ENCODE results near the gene TRAF3.
A peak's percentile ranks its signal among the peaks of the same experiment; 100 is the strongest.

The TRAF3 gene

GRCh38 chr14:102768223-102769048, 8.8 kb upstream of the TRAF3 start:
- Histone ChIP-seq H3K27me3 (replicated peaks; ENCODE audit: control insufficient read depth, insufficient read depth, low read length, poor library complexity, severe bottlenecking) (no peaks in the 10 kb centered on the region), H3K27ac (ENCODE audit: insufficient read depth, low read length, poor library complexity, severe bottlenecking) (no peak overlapping the region), H3K4me1 (ENCODE audit: control insufficient read depth, insufficient read depth, low read length, poor library complexity, severe bottlenecking) (no peaks in the 10 kb centered on the region), H3K4me3 (ENCODE audit: insufficient read depth, low read depth, low read length, poor library complexity, severe bottlenecking) (no peak overlapping the region), H3K9me3 (ENCODE audit: control insufficient read depth, low read length) (no peaks in the 10 kb centered on the region), H3K36me3 (ENCODE audit: control insufficient read depth, insufficient read depth, low read length) (no peaks in the 10 kb centered on the region)
- DNase-seq, result no peak

- DNase-seq, result no peak
- no peak overlapping the region for H3K27ac ChIP-seq (ENCODE audit: insufficient read depth, low read length, poor library complexity, severe bottlenecking)
- H3K9me3 ChIP-seq (ENCODE audit: control insufficient read depth, low read length), result no peaks in the 10 kb centered on the region
- H3K27me3 ChIP-seq (replicated peaks; ENCODE audit: control insufficient read depth, insufficient read depth, low read length, poor library complexity, severe bottlenecking), result no peaks in the 10 kb centered on the region
- H3K4me3 ChIP-seq (ENCODE audit: insufficient read depth, low read depth, low read length, poor library complexity, severe bottlenecking), result no peak overlapping the region
- no peaks in the 10 kb centered on the region for H3K36me3 ChIP-seq (ENCODE audit: control insufficient read depth, insufficient read depth, low read length)
- no peaks in the 10 kb centered on the region for H3K4me1 ChIP-seq (ENCODE audit: control insufficient read depth, insufficient read depth, low read length, poor library complexity, severe bottlenecking)
These were observed 8.3 kb upstream of the TRAF3 start for GRCh38 chr14:102769049-102769327.

DNA sequence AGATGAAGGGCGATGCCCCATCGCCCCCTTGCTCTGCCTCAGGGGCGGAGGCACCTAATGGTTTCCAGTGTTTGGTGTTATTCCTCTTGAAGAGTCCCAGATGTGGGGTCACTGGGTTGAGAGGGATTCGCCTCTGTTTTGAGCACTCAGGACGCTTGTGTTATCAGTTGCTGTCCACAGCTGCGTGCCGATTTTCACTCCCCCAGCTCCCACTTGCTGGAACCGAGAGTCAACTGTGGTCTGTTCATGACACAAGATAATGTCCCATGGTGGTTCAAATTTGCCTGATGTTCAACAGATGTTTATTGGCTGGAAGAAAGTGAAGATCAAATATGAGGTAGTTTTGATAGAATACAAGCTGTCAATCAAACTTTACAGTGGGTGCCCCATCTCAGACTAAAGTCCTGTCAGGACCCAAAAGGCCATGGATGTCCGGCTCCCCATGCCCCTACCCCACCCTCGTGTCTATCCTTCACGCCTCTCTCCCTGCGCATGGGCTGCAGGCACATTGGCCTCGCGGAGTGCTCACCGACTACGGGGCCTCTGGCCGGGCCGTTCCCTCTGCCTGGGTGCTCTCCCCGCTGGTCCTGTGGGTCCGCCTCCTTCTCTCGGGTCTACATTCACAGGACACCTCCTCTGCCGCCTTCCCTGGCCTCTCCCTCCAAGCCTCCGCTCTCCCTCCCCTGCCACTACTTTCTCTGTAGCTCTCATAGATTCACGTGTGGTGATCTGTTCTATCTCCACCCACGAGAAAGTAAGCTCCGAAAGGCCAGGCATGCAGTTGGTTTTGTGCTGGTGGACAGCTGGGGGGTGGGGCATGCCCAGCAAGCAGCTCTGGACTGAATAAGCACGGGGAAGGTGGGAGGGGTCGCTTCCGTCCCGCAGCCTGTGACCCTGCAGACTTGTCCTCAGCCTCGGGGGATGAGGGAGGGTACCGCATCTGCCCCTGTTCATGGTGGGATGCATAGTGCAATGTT, 6.8 kb upstream of the TRAF3 start:
- no peaks in the 10 kb centered on the region for H3K9me3 ChIP-seq (ENCODE audit: control insufficient read depth, low read length)
- no peaks in the 10 kb centered on the region for H3K27me3 ChIP-seq (replicated peaks; ENCODE audit: control insufficient read depth, insufficient read depth, low read length, poor library complexity, severe bottlenecking)
- H3K4me1 ChIP-seq (ENCODE audit: control insufficient read depth, insufficient read depth, low read length, poor library complexity, severe bottlenecking), result peaks cover 6% of the 10 kb centered on the region
- H3K4me3 ChIP-seq (ENCODE audit: insufficient read depth, low read depth, low read length, poor library complexity, severe bottlenecking), result no peak overlapping the region
- no peak overlapping the region for H3K27ac ChIP-seq (ENCODE audit: insufficient read depth, low read length, poor library complexity, severe bottlenecking)
- H3K36me3 ChIP-seq (ENCODE audit: control insufficient read depth, insufficient read depth, low read length), result no peaks in the 10 kb centered on the region
- no peak for DNase-seq

- no peaks in the 10 kb centered on the region for H3K27me3 ChIP-seq (replicated peaks; ENCODE audit: control insufficient read depth, insufficient read depth, low read length, poor library complexity, severe bottlenecking)
- H3K27ac ChIP-seq (ENCODE audit: insufficient read depth, low read length, poor library complexity, severe bottlenecking), result no peak overlapping the region
- no peaks in the 10 kb centered on the region for H3K36me3 ChIP-seq (ENCODE audit: control insufficient read depth, insufficient read depth, low read length)
- H3K9me3 ChIP-seq (ENCODE audit: control insufficient read depth, low read length), result no peaks in the 10 kb centered on the region
- H3K4me1 ChIP-seq (ENCODE audit: control insufficient read depth, insufficient read depth, low read length, poor library complexity, severe bottlenecking), result peaks cover 11% of the 10 kb centered on the region
- DNase-seq, result no peak
- no peak overlapping the region for H3K4me3 ChIP-seq (ENCODE audit: insufficient read depth, low read depth, low read length, poor library complexity, severe bottlenecking)
These were observed 6.1 kb upstream of the TRAF3 start for GRCh38 chr14:102771144-102771543.

- Histone ChIP-seq H3K4me1 (ENCODE audit: control insufficient read depth, insufficient read depth, low read length, poor library complexity, severe bottlenecking) (peaks cover 17% of the 10 kb centered on the region), H3K4me3 (ENCODE audit: insufficient read depth, low read depth, low read length, poor library complexity, severe bottlenecking) (no peak overlapping the region), H3K27ac (ENCODE audit: insufficient read depth, low read length, poor library complexity, severe bottlenecking) (no peak overlapping the region), H3K36me3 (ENCODE audit: control insufficient read depth, insufficient read depth, low read length) (no peaks in the 10 kb centered on the region), H3K27me3 (replicated peaks; ENCODE audit: control insufficient read depth, insufficient read depth, low read length, poor library complexity, severe bottlenecking) (no peaks in the 10 kb centered on the region), H3K9me3 (ENCODE audit: control insufficient read depth, low read length) (no peaks in the 10 kb centered on the region)
- no peak for DNase-seq
These were observed 4.3 kb upstream of the TRAF3 start for GRCh38 chr14:102772781-102773570.

GRCh38 chr14:102774391-102775153, 2.7 kb upstream of the TRAF3 start:
- no peaks in the 10 kb centered on the region for H3K27me3 ChIP-seq (replicated peaks; ENCODE audit: control insufficient read depth, insufficient read depth, low read length, poor library complexity, severe bottlenecking)
- H3K27ac ChIP-seq (ENCODE audit: insufficient read depth, low read length, poor library complexity, severe bottlenecking), result peak overlapping the region; percentile 88
- H3K4me3 ChIP-seq (ENCODE audit: insufficient read depth, low read depth, low read length, poor library complexity, severe bottlenecking), result no peak overlapping the region
- no peaks in the 10 kb centered on the region for H3K36me3 ChIP-seq (ENCODE audit: control insufficient read depth, insufficient read depth, low read length)
- H3K9me3 ChIP-seq (ENCODE audit: control insufficient read depth, low read length), result no peaks in the 10 kb centered on the region
- H3K4me1 ChIP-seq (ENCODE audit: control insufficient read depth, insufficient read depth, low read length, poor library complexity, severe bottlenecking), result peaks cover 24% of the 10 kb centered on the region
- DNase-seq, result peak; percentile 46 to 64 (median 56)

GRCh38 chr14:102775855-102776760, 1.1 kb upstream of the TRAF3 start:
- Histone ChIP-seq H3K27me3 (replicated peaks; ENCODE audit: control insufficient read depth, insufficient read depth, low read length, poor library complexity, severe bottlenecking) (no peaks in the 10 kb centered on the region), H3K27ac (ENCODE audit: insufficient read depth, low read length, poor library complexity, severe bottlenecking) (peak overlapping the region; percentile 88), H3K9me3 (ENCODE audit: control insufficient read depth, low read length) (no peaks in the 10 kb centered on the region), H3K36me3 (ENCODE audit: control insufficient read depth, insufficient read depth, low read length) (no peaks in the 10 kb centered on the region), H3K4me3 (ENCODE audit: insufficient read depth, low read depth, low read length, poor library complexity, severe bottlenecking) (no peak overlapping the region), H3K4me1 (ENCODE audit: control insufficient read depth, insufficient read depth, low read length, poor library complexity, severe bottlenecking) (peaks cover 29% of the 10 kb centered on the region)
- DNase-seq, result no peak

DNA sequence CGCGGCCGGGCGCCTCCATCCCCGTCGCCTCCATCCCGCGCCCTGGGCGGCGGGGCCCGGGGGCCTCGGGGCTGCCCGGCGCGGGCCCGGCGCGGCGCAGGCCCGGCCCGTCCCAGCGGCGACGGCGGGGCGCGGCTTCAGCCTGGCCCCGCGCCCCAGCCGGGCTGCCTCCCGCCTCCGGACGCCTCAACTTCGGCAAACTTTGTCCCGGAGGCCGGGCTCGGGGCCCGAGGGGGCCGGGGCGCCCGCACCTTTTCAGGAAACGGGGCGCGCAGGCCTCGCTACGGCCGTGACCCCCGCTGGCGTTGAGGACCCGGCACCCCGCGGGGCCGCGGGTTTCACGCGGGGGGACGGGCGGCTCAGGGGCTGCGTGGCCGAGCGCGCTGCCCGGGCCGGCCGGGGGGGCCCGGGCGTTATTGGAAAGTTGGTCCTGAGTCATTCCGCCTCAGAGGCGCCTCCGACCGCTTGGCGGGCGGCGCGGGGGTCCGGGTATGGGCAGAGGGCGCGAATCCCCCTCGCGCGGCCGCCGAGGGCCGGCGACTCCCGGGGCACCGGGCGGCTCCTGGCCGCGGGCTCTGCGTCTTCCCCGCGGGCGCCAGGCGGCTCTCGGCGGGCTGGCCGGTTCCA, 575 bp downstream of the TRAF3 start:
- H3K36me3 ChIP-seq (ENCODE audit: control insufficient read depth, insufficient read depth, low read length), result no peaks in the 10 kb centered on the region
- peak overlapping the region; percentile 59 for H3K4me3 ChIP-seq (ENCODE audit: insufficient read depth, low read depth, low read length, poor library complexity, severe bottlenecking)
- H3K27ac ChIP-seq (ENCODE audit: insufficient read depth, low read length, poor library complexity, severe bottlenecking), result peak overlapping the region; percentile 86
- no peak for DNase-seq
- peaks cover 29% of the 10 kb centered on the region for H3K4me1 ChIP-seq (ENCODE audit: control insufficient read depth, insufficient read depth, low read length, poor library complexity, severe bottlenecking)
- no peaks in the 10 kb centered on the region for H3K27me3 ChIP-seq (replicated peaks; ENCODE audit: control insufficient read depth, insufficient read depth, low read length, poor library complexity, severe bottlenecking)
- H3K9me3 ChIP-seq (ENCODE audit: control insufficient read depth, low read length), result no peaks in the 10 kb centered on the region

Data from effector memory CD4-positive, alpha-beta T cell (primary cell).